Cerebellar nuclear complex (tissue), 1 donor: Measurements from ENCODE around the gene RIC1.
A peak's percentile ranks its signal among the peaks of the same experiment; 100 is the strongest.
"Not testable (repeated sequence)": the region's sequence is repeated elsewhere in the genome, so short reads cannot be mapped to it uniquely, and the experiment has no call there.

ENCODE experiments used
- DNase-seq, 2 experiments: peaks; one replicate each; lab custom pipeline; 2025; lab: John Stamatoyannopoulos, UW

RIC1 gene

DNA sequence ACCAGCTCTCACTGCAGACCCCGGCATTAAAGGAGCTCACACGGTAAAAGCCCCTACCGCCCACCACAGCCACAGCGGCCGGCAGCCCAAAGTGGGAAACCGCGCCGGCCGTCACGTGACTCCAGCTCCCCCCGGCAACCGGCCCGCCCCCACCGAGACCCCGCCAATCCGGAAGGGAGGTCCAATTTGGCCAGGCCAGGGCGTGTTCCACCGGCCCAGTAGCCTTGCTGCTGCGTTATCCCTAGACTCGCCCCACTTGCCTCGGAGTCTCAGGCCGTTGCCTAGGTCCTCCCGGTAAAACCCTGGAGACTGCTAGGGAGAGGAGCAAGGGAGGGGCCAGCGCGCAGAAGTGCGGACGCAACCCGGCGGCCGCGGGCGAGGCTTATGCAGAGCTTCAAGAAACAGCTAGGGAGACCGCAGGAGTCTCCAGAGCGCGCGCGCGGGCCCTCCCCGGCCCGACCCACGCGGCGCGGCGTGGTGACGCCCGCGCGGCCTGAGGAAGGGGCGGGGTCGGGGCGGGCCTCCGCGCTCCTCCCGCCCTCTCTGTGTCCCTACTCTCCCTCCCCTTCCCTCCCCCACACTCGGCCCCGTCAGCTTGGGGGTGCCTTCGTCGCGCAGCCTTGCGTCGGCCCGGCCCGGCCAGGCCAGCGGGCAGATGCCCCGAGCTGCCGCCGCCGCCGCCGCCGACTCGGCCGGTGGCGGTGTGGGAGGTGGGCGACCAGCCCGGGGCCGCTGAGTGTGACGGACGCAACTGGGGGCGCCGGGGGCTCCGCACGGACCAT, at the start of gene RIC1:
RIC1 (plus strand) TSS at position 578 of the 782 bp plus-strand sequence; CDS start at position 781, 203 bp downstream.
- peak; percentile 46 to 79 for DNase-seq

DNA sequence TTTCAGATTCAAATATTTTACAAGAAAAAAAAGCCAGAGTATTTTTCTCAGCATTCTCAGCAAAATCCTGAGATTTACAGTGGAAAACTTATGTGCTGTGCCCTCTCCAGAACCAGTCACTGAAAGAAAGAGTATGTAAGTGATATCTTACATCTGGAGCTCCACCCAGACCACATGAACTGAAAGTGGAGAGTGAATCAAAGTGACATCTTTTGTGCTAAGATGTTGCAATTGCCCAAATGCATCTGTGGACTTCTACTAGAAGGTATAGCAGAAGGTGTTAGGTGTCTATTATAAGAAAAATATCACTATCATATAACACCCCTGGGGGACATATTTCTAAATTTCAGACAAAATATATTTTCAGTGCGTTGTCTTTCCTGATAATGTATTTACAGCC, 49.0 kb upstream of the RIC1 start:
- DNase-seq, result no peak

DNA sequence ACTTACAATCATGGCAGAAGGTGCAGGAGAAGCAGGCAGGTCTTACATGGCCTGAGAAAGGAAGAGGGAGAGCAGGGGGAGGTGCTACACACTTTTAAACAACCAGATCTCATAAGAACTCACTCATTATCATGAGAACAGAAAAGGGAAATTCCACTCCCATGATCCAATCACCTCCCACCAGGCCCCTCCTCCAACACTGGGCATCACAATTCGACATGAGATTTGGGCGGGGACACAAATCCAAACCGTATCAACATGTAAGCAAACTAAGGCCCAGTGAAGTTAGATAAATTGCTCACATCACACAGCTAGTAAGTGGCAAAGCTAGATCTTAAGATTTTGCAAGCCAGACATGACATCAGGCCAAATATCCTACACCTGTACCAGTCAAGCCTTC, 48.3 kb upstream of the RIC1 start:
- no peak for DNase-seq

DNA sequence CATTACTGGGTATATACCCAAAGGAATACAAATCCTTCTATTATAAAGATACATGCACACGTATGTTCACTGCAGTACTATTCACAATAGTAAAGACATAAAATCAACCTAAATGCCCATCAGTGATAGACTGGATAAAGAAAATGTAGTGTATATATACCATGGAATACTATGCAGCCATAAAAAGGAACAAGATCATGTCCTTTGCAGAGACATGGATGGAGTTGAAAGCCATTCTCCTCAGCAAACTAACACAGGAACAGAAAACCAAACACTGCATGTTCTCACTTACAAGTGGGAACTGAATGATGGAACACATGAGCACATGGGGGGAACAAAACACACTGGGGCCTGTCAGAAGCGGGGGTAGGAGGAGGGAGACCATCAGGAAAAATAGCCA, 47.2 kb upstream of the RIC1 start:
- not testable (repeated sequence) for DNase-seq

GRCh38 chr9:5582835-5583195, 46.1 kb upstream of the RIC1 start:
- DNase-seq, result no peak

GRCh38 chr9:5586391-5586802, 42.5 kb upstream of the RIC1 start:
- DNase-seq, result no peak

- DNase-seq, result no peak
Observed at GRCh38 chr9:5587024-5587423, 41.9 kb upstream of the RIC1 start.

- no peak for DNase-seq
Observed at GRCh38 chr9:5592231-5592630, 36.7 kb upstream of the RIC1 start.

- no peak for DNase-seq
Observed at GRCh38 chr9:5592904-5593303, 36.0 kb upstream of the RIC1 start.

DNA sequence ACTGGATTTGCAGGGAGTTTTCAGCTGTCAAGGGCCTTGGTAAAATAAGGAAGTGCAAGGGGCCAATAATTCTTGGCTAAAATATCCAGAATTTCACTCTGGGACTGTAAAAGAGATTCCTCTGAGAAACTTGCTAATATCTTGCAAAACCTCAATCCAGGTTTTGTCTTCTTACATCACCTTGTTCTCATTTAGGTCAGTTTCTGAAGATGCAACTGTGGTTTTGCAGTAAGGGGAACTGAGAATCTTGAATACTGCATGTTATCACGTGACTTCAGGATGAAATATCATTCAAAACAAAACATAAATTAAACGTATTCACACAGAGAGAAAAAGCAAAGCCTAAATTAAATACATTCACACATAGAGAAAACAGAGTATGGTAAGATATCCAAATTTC, 35.0 kb upstream of the RIC1 start:
- DNase-seq, result no peak

GRCh38 chr9:5596173-5596572, 32.7 kb upstream of the RIC1 start:
- no peak for DNase-seq

- DNase-seq, result no peak
Observed at GRCh38 chr9:5608298-5609225, 20.3 kb upstream of the RIC1 start.

DNA sequence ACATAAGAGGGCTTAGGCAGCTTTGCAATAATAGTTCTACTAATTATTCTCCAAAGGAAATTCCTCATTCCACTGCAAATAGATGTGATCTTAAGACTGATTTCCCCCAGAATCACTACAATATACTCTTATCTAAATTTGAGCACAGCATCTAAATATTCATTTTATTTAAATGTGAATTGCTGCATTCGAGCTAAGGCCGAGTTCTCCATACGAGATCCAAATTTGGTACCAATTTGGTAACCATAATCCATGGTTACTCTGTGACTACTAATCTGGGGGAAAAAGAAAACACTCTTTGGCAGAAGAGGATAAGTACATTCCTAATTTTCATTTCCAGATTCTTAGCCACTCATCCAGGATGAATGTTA, 19.7 kb upstream of the RIC1 start:
- DNase-seq, result no peak

DNA sequence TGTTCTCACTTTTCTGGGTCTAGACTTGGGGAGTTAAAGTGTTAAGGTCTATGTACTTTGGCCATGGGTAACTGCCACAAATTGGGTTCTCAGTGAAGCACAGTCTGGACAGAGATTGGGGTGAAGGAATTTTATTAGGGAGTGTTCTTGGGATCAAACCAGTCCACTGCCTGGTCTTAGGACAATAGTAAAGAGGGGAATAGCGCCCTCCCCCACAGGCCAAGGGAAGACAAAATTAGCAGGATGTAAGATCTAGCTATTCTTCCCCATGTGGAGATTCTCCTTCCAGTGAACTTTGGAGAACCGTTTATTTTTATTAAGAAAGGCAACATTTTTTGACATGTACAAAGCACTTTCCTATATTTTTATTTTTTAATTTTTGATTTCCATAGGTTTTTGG, 18.4 kb upstream of the RIC1 start:
- no peak for DNase-seq

GRCh38 chr9:5611321-5612184, 17.4 kb upstream of the RIC1 start:
- no peak for DNase-seq

GRCh38 chr9:5612185-5612530, 16.7 kb upstream of the RIC1 start:
- DNase-seq, result no peak

DNA sequence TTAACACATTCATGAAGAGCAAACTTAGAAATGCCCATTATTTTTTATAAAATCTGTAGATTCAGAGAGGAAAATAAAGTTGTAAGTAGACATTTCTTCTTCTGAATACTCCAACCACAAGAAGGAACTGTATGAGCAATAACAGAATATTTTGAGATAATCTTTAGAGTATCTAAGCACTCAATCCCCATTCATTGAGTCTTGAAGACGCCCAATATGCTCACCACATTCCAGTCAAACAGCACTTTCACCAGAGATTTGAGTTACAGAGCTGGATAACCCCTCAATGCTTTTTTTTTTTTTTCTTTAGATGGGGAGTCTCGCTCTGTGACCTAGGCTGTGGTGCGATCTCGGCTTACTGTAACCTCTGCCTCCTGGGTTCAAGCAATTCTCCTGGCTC, 14.7 kb upstream of the RIC1 start:
- no peak for DNase-seq

DNA sequence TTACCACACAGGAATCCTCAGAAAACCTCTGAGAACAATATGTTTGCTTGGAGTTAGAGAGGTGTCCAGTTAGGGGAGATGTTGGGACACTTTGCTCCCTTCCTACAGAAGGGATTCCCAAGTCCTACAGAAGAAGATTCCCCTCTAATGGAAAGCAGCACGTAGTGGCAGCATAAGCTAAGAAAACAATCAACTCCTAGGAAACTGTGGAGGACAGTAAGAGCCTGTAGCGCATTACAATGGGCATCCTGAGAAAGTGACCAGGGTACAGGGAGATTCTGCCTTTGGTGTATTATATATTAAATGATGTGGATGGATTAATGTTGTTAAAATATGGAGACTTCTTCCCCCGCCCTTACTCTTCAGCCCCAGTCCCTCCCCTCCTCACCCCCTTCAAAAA, 13.9 kb upstream of the RIC1 start:
- no peak for DNase-seq

GRCh38 chr9:5617749-5618148, 11.2 kb upstream of the RIC1 start:
- no peak for DNase-seq

DNA sequence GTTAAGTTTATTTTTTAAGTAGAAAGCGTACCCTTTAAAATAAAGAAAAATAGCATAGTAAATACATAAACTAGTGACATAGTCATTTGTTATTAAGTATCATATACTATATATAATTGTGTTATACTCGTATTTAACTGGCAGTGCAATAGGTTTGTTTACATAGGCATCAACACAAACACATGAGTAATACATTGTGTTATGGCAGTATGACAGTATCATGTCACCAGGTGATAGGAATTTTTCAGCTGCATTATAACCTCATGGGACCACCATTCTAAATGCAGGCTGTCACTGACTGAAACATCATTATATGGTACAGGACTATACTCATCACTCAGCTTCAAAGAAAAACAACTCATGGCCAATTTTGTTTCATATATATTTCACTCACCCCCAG, 8.4 kb upstream of the RIC1 start:
- DNase-seq, result no peak

GRCh38 chr9:5621327-5621726, 7.6 kb upstream of the RIC1 start:
- DNase-seq, result no peak

GRCh38 chr9:5622016-5622415, 6.9 kb upstream of the RIC1 start:
- no peak for DNase-seq
